Fibroblast of skin of abdomen (primary cell): ENCODE measurements around the gene KCNJ14.

ENCODE experiments used
- DNase-seq: peaks from one replicate; pipeline ENCODE4 v3.0.0-alpha.2; 2013

Gene KCNJ14

GRCh38 chr19:48509467-48510194, 54.3 kb downstream of the KCNJ14 start:
- no peak for DNase-seq

- DNase-seq, result peak; percentile 47
Measured at GRCh38 chr19:48510421-48511268, 55.3 kb downstream of the KCNJ14 start.

- no peak for DNase-seq
Measured at GRCh38 chr19:48511321-48511731, 56.0 kb downstream of the KCNJ14 start.

GRCh38 chr19:48511800-48512503, 56.6 kb downstream of the KCNJ14 start, which contains the start of gene LMTK3:
Gene LMTK3 (minus strand): TSS chr19:48511835. CDS start chr19:48511576, 259 bp downstream.
- peak; percentile 56 for DNase-seq

GRCh38 chr19:48512504-48513288, 57.3 kb downstream of the KCNJ14 start:
- no peak for DNase-seq

GRCh38 chr19:48513289-48514122, 58.1 kb downstream of the KCNJ14 start:
- DNase-seq, result peak; percentile 60

- DNase-seq, result no peak
Measured at GRCh38 chr19:48514123-48514458, 58.7 kb downstream of the KCNJ14 start.

- DNase-seq, result no peak
Measured at GRCh38 chr19:48516536-48516935, 61.2 kb downstream of the KCNJ14 start.
